ENCODE results near the gene OR52M1. TPM values are rescaled to one million over a fixed set of nuclear protein-coding genes. Genes with fewer than 3 reads are reported as not detected.

The OR52M1 gene
- total and polyA plus RNA-seq, 2 of the 13 experiments (the other 11 are each of a cell fraction or from before 2014, with no cell fraction given) = not detected

- TF ChIP-seq ZBTB7B (CRISPR knock-in tag; IDR thresholded peaks at IDR 0.05) = no peak
- TF ChIP-seq BRCA1 (CRISPR knock-in tag; IDR thresholded peaks at IDR 0.05) = no peak
- TF ChIP-seq MYC (CRISPR knock-in tag; IDR thresholded peaks at IDR 0.05; ENCODE audit: borderline replicate concordance) = no peak
- no peak for TF ChIP-seq ZNF251 (CRISPR knock-in tag; IDR thresholded peaks at IDR 0.05)
Observed at GRCh38 chr11:4577761-4578160, 32.8 kb downstream of the OR52M1 start (continued).

- H3K27me3 ChIP-seq (ENCODE audit: control insufficient read depth in 1 of 2, insufficient read depth in 2 of 2, low read length in 2 of 2) = peaks cover 0 to 31% of the 10 kb centered on the region in 2 experiments; a peak in 3 of 5 replicates
- ChIA-PET POLR2A (no interaction called here), CTCF (ENCODE audit: low intra/inter-chr PET ratio, low total read pairs) (no interaction called here)
- WGBS (ENCODE audit: low lambda C conversion rate) = 29% methylated on average over 6 of the region's 6 CpGs
- ATAC-seq (no peak), DNase-seq (ENCODE audit: low spot score) (no peak), FAIRE-seq (no peak)
- in situ Hi-C loops (cut with HindIII; ENCODE audit: extremely low pct_ligation_motif_present, low pct_unique_long_range_greater_than_20kb) = no loop called here
- no peaks in the 10 kb centered on the region for H3K4me1 ChIP-seq (ENCODE audit: insufficient read depth, low read length)
- H3K79me2 ChIP-seq (ENCODE audit: insufficient read depth, low read length) = no peaks in the 10 kb centered on the region
- intact Hi-C loops (cut with micrococcal nuclease; ENCODE audit: unreplicated experiment) = no loop called here
- BruUV-seq (replicated peaks) = no TSS peak
- H3K4me3 ChIP-seq (replicated peaks in 1 of 3; ENCODE audit: insufficient read depth in 1 of 3, low read depth in 2 of 3, low read length in 3 of 3) = no peak overlapping the region
- no peak overlapping the region for H2AFZ ChIP-seq (ENCODE audit: low read length)
- no peaks in the 10 kb centered on the region for H3K9me3 ChIP-seq (ENCODE audit: low read length)
- H3K4me2 ChIP-seq (ENCODE audit: low read depth, low read length) = no peak overlapping the region
- no peak overlapping the region for H3K9ac ChIP-seq (ENCODE audit: insufficient read depth, low read depth, low read length)
- TF ChIP-seq ZNF256 (CRISPR knock-in tag; conservative IDR thresholded peaks at IDR 0.05) (no peak), RELA (CRISPR knock-in tag; IDR thresholded peaks at IDR 0.05) (no peak), MAFF (IDR thresholded peaks at IDR 0.05; ENCODE audit: low read depth, low read length) (peak; percentile 86), CBX1 (IDR thresholded peaks at IDR 0.05; ENCODE audit: low read depth) (no peak), ZFP62 (CRISPR knock-in tag; IDR thresholded peaks at IDR 0.05) (no peak), MAFK (conservative IDR thresholded peaks at IDR 0.05 in 1 of 2, IDR thresholded peaks at IDR 0.05 in 1 of 2; ENCODE audit: low read length in 2 of 2) (peak; percentile 80 to 90), IRF9 (CRISPR knock-in tag; IDR thresholded peaks at IDR 0.05; ENCODE audit: borderline replicate concordance) (no peak)
- no peak overlapping the region for H3K27ac ChIP-seq (ENCODE audit: extremely low read length, insufficient read depth, low read length)
- H3K36me3 ChIP-seq (replicated peaks in 1 of 2; ENCODE audit: control insufficient read depth in 1 of 2, insufficient read depth in 2 of 2, low read length in 2 of 2) = no peaks in the 10 kb centered on the region
- H4K20me1 ChIP-seq (ENCODE audit: insufficient read depth, low read length) = no peaks in the 10 kb centered on the region
Observed at GRCh38 chr11:4578624-4579023, 33.6 kb downstream of the OR52M1 start.

Data from HepG2 (cell line).